GM12873 (cell line): ENCODE measurements around the gene TNFSF8.

Experiments used
- TF ChIP-seq, protein P1 (sequence below): IDR thresholded peaks from 2 replicates; pipeline ENCODE4 v1.5.1; 2012; ENCODE audit warnings: low read depth, mild to moderate bottlenecking, moderate library complexity, low read length, control low read depth; ENCODE audit not compliant: insufficient read depth; ENCODE audit errors: missing control alignments

The TNFSF8 gene

GRCh38 chr9:114906922-114907571 lies 23.3 kb downstream of the TNFSF8 start:
- TF ChIP-seq, protein P1, sequence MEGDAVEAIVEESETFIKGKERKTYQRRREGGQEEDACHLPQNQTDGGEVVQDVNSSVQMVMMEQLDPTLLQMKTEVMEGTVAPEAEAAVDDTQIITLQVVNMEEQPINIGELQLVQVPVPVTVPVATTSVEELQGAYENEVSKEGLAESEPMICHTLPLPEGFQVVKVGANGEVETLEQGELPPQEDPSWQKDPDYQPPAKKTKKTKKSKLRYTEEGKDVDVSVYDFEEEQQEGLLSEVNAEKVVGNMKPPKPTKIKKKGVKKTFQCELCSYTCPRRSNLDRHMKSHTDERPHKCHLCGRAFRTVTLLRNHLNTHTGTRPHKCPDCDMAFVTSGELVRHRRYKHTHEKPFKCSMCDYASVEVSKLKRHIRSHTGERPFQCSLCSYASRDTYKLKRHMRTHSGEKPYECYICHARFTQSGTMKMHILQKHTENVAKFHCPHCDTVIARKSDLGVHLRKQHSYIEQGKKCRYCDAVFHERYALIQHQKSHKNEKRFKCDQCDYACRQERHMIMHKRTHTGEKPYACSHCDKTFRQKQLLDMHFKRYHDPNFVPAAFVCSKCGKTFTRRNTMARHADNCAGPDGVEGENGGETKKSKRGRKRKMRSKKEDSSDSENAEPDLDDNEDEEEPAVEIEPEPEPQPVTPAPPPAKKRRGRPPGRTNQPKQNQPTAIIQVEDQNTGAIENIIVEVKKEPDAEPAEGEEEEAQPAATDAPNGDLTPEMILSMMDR = peak; percentile 63

DNA sequence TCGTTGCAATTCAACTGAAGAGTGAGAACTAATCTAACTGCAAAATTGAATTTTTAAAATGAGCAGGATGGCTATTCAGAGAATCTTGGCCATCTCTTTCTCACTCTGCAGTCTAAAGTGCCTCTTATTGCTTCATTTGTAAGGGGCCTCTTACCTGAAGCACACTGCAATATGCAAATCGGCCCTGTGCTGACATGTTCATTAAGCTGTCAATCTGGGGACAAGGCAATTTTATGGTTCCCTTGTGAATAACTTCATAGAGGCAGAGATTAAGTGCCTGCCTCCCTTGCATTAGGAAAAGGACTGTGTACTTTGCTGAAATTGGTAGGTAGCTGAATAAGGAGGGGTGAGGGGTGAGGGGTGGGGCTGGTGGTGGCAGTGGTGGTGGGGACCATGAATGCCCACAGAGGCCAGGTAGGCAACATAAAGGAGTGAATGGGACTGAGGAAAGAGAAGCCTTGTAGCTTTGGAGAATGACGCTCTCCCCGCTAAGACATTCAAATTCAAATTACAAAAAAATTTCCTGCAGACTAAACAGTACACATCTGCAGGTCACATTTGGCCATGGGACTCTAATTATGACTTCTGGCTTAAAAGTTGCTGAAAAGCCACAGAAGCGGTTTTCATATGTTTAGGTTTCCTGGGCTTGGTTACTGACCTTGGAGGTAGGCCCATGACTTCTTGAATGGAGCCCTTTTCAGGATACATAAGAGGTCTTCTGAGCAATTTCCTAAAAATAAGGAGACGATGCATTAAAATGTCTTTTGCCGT lies 25.0 kb downstream of the TNFSF8 start:
- TF ChIP-seq, protein P1 = no peak

GRCh38 chr9:114902786-114903524 lies 27.4 kb downstream of the TNFSF8 start:
- TF ChIP-seq, protein P1 = no peak

DNA sequence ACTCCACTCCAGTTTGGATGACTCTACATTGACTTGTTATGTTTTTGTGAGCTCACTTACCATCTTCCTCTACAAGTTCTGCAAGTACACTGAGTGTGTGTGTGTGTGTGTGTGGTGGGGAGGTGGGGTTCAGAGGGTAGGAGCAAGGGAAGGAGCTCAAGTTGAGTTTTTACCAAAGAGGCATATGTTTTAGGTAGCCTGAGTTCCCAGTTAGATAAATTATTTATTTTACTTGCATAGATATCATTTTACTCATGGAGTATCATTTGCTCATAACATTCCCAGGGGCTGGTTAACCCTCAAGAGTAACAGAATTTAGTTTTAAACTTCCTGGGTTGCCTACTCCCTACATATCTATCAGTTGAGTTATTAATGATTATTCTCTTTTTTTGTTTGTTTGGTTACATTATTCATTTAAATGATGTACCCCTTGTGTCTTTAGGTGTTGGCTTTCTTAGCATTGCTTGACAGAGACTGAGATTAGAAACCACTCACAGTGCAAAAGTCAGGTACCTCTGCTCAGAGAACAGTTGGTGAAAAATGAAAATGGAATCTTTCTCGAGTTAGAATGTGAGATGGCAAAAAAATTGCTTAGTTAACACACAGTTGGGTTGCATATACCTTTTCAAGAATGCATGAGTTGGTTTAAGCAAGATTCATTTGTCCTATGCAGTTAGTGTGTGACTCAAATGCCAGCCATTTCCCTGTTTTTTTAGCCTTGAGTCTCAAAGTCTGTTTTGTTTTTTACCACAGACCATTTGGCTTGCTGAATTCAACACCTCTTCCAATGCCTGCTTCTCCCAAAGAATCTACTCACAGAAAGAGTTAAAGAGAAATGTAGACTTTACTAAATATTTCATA lies 29.2 kb downstream of the TNFSF8 start:
- TF ChIP-seq, protein P1 = no peak

- TF ChIP-seq, protein P1 = no peak
These were observed 30.4 kb downstream of the TNFSF8 start for GRCh38 chr9:114899995-114900394.

DNA sequence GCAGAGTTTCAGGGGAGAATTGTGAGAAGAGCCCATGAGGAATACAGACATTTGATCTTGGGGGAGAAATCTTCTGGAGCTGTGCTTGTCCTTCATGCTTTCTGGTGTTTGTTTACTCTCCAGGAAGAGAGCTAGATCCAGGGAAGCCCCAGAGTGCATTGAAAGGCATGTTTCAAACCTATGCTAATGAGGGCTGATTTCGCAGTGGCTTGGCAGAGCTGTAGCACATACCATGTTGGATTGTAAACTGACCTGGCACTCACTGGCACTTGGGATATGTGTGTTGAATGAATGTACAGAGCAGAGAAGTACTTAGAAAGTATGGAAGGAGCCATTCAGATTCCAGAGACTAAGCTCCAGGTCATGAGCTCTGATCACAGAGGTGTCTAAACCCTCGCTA lies 30.9 kb downstream of the TNFSF8 start:
- TF ChIP-seq, protein P1 = no peak
